ENCODE measurements around the gene C2orf69. TPM values are rescaled to one million over a fixed set of nuclear protein-coding genes. Genes with fewer than 3 reads are reported as not detected.

C2orf69 gene
- total RNA-seq, 1 experiment from 2014 or later: 8.2 TPM

DNA sequence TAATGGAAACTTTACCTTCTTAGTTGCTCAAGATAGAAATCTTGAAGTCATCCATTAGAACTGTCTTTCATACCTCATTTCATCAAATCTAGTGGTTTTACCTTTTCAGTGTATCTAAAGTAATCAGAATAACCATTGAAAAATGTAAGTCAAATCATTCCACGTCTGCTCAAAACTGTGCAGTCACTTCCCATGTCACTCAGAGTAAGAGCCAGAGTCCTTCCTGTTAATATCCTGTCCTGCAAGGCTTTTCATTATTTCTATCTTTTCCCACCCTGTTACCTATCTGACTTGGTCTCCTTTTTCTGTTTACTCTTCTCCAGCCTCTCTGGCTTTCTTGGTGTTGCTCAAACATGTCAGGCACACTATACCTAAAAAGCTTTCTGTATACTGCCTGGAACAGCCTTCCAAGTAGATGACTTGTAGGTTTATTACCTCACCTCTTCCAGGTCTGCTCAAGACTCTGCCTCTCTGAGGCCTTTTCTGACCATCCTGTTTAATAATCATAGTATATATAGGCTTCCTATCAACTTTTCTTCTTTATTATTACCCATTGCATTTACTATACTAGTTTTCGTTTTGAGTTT lies 3.4 kb downstream of the C2orf69 start:
- no peak for DNase-seq (ENCODE audit: low spot score)

DNA sequence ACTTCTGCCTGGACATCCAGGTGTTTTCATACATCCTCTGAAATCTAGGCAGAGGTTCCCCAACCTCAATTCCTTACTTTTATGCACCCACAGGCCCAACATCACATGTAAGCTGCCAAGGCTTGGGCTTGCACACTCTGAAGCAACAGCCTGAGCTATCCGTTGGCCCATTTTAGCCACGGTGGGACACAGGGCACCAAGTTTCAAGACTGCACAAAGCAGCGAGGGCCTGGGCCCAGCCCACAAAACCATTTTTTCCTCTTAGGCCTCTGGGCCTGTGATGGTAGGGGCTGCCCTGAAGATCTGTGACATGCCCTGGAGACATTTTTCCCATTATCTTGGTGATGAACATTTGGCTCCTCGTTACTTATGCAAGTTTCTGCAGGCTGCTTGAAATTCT lies 5.9 kb downstream of the C2orf69 start:
- no peak for DNase-seq (ENCODE audit: low spot score)

DNA sequence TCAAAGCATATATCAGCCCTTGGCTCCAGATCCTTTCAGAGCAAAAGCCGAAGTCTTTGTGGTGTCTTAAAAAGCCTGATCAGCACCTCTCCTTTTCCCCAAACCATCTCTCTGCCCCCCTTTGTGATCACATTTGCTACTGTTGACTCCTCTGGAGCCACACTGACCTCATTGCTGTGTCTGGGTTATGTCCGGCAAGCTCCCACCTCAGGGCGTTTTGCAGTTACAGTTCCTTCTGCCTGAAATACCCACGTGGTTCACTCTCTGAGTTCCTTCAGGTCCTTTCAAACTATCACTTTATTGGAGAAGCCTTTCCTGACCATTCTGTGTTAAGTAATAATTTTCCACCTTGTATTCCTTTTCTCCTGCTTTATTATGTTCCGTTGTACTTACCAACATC lies 11.8 kb downstream of the C2orf69 start:
- DNase-seq (ENCODE audit: low spot score): peak; percentile 29

DNA sequence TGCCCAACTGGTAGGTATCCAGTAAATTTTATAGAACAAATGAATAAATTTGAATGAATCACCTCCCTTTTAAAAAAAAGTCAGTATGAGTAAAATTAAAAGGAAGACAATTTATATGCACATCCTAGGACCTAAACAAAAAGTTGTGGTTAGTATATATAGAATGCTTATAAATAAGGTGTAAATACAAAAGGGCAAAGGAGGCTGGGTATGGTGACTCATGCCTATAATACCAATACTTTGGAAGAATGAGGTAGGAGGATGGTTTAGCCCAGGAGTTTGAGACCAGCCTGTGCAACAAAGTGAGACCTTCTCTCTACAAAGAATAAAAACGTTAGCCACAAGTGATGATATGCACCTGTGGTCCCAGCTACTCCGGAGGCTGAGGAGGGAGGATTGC lies 12.8 kb downstream of the C2orf69 start:
- no peak for DNase-seq (ENCODE audit: low spot score)

DNA sequence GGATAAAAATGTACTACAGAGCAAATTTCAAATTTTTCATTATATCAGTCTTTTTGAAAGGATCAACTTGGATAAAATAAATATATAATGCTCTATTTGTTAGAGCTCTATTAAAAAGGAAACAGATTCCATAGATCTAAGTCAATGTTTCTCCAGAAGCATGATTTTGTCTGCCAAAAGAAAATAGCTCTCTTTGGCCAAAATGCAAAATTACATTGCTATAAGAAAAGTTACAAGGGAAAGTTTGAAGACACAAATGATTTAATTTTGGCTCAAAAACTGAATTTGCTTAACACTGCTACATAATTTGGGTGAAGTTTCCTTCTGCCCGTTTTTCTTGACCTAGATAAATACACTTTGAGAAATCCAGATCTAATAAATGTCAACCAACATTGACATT lies 15.7 kb downstream of the C2orf69 start:
- no peak for DNase-seq (ENCODE audit: low spot score)

DNA sequence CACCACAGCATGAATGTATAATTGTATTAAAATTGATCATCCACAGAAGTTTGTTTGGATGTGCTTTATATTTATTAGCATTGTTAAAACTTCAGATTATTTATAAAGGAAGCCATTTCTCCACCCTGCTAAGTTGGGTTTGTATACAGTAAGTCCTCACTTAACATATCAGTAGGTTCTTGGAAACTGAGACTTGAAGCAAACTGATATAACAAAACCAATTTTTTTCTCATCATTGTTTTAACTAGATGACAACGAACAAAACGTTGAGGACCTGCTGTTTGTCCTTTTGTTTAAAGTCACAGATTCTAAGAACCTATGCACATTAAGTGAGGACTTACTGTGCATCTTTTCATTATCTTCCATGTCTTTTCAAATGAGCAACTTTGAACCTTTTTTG lies 17.1 kb downstream of the C2orf69 start:
- no peak for DNase-seq (ENCODE audit: low spot score)

DNA sequence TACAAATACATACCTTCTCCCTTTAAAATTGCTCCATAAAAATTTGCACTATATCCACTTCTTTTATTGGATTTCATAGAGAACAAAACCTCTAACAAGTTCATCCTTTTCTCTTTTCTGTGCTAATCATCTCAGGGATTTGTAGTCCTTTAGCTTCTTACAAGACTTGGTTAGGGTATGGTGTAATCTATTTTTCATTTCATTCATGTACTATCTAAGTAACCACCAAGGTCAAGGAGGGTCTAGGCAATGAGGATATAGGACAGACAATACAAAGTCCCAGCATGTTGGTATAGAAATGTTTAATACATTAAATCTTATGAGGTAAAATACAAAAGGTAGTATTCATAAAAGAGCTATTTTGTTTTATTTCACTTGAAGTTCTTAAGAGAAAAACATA lies 17.5 kb downstream of the C2orf69 start:
- no peak for DNase-seq (ENCODE audit: low spot score)

DNA sequence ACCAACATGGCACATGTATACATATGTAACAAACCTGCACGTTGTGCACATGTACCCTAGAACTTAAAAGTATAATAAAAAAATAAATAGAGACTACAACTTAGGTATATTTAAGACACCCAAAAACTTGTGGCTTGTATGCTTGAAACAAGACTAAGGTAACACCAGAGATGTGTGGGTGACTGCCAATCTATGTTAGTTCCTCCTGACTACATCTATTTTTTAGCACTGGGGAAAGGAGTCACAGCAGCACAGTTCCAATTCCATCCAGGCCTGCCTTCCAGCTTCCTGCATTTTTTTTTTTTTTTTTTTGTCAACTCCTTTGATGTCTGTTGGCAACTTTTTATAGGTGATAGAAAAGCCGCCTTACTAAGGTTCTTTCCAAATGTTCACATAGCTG lies 18.2 kb downstream of the C2orf69 start:
- no peak for DNase-seq (ENCODE audit: low spot score)

DNA sequence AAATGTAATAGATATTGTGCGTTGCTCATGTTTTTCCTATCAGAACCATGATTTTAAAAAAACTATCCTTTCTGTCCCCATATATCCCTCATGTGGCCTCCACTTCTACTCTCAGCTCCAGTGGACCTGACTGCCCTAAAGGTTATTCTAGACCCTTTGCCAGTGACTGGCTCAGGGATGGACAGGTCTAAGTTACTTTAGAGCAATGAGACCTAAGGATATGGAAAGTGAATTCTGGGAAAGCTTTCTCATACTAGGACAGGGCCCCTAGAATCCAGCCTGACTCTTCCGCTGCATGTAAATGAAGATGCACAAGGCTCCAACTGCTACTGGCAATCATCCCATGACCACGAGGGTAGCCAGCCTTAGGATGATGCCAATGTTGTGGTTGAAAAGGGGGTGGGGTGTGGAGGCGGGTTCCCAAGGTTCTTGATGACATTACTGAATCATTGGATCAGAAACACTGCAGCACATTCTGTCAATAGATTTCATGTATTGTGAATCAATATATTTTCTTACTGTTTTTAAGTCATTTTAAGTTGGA lies 21.3 kb downstream of the C2orf69 start:
- peak; percentile 19 for DNase-seq (ENCODE audit: low spot score)

DNA sequence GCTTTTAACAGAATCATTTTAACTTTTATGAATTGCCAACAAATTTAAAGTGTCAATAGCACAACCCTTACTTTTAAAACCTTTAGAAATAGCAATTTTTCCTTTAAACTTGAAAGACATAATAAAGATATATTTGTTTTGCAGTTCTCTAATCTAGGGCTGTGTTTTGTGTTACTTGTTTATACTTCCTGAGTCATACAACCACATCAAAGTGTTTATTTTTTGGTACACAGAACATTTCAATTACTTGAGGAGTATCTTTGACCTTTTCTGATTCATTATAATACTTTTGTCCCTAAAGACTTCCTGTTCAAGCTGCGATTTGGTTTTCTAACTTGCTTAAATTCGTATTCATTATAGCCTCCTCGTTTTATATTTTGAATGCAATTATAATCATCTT lies 22.4 kb downstream of the C2orf69 start:
- peak; percentile 22 for DNase-seq (ENCODE audit: low spot score)

DNA sequence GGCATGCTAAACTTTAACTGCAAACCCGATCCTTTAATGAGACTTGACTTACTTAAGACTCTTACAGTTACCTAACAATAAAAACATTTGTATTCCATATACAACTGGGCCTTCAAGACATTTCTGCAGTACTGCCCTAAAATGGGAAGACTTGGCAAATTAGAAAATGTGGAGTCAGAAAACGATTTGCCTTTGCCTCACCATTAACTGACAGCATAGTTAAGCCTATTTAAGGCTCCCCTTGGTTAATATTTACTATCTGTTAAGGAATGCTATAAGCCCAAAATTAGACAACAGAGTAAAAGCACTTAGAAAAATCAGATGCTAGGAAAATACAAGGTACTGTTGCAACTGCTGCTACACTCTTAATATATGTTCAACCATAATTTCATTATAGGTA lies 25.5 kb downstream of the C2orf69 start:
- no peak for DNase-seq (ENCODE audit: low spot score)

DNA sequence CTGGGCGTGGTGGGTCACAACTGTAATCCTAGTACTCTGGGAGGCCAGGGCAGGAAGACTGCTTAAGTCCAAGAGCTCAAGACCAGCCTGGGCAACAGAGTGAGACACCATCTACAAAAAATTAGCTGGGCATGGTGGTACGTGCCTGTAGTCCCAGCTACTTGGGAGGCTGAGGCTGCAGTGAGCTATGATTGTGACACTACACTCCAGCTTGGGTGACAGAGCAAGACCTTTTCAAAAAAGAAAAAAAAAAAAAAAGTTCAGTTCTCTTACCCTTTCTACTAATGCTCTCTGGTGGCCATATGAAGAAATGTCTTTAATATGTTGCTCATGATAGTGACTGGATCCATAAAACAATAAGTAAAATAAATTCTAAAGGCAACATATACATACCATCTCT lies 29.3 kb downstream of the C2orf69 start:
- DNase-seq (ENCODE audit: low spot score): peak; percentile 43

DNA sequence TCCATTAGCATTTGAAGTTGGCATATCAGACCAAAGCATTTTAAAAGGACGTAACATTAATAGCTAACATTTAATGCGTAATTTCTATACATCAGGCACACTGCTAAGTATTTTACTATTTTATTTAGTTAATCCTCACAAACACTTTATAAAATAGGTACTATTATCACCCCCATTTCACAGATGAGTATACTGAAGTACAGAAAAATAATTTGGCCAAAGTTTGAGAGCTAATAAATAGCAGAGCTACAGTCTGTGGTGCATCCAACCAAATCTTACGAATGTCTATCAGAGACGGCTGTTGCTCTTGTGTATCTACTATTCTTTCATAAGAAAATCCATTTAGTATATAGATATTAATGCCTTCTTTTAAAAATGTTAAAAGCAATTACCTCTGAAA lies 32.3 kb downstream of the C2orf69 start:
- DNase-seq (ENCODE audit: low spot score): no peak

DNA sequence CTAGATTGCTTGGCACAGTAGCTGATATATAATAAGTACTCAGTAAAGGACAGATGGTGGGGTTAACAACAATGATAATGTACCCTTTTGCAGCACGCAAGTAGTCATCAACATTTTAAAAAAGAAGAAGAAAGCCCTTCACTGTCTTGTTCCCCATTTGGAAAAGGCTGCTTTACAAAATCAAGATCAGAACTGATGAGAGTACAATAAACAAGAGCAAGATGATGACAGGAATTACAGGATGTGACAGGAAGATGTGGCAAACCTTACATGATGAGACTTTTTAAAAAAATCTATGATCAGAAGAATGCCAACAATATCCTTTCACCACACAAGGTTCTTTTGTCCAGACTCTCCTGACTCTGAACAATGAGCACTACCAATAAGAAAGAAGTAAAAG lies 35.1 kb downstream of the C2orf69 start:
- no peak for DNase-seq (ENCODE audit: low spot score)

DNA sequence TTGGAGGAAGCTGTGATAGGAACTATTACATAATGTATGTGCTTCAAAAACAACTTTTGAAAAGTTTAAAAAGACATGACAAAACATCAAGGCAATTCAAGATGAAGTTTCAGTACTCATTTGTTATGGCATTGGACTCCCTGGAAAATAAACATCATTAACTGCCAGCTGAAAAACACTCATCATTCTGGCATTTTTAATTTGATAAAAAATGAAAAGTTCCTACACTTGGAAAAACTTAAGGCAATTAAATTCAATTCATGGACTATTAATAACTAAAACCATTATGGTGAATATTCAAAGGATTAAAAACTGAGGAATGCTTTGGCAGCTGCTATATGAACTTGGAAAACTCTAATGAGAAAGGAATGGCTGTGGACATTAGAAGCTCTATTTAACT lies 35.7 kb downstream of the C2orf69 start:
- no peak for DNase-seq (ENCODE audit: low spot score)

DNA sequence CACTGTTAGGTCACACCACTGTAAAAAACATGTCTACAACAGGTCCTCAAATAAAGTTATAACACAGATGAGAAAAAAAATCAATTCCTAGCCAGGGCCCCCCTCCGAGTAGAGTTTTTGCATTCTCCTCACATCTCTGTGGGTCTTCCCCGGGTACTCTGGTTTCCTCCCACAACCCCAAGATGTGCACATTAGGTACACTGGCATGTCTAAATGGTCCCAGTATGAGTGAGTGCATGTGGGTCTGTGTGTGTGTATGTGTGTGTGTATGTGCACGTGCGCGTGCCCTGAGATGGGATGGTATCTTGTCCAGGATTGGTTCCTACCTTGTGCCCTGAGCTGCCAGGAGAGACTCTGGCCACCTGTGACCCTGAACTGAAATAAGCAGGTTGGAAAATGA lies 39.3 kb downstream of the C2orf69 start:
- DNase-seq (ENCODE audit: low spot score): no peak

DNA sequence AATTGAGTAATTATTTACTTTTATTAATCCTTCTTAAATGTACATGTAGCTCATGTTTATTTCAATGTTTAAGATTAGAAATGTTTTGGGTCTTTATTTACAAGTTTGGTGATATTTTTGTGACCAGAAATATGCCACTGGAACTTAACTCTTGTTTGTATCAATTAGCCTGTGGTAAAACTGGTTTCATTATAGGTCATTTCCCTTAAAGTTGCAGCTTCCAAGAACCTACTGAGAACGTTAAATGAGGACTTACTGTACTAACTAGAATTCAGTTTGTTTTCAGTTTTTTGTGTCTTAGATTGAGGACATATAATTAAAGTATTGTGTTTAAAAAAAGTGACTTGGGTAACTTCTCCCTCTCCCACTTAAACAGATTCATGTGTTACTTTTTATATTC lies 39.9 kb downstream of the C2orf69 start:
- DNase-seq (ENCODE audit: low spot score): no peak

DNA sequence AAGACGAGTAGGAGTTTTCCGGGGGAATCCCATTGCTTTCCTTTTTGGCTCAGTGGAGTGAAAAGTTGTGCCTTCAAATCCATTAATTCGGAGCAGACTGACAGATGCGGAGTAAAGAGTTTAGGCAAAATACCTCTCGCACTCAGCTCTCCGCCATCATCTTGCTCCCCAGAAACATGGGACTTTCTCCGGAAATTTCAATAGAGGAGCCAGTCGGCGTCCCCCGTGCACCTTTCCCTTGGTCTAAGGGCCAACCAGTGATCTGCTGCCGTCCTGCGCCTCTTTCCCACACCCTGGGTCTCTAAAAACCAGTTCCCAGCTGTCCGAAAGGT lies 43.9 kb downstream of the C2orf69 start:
- DNase-seq (ENCODE audit: low spot score): no peak

DNA sequence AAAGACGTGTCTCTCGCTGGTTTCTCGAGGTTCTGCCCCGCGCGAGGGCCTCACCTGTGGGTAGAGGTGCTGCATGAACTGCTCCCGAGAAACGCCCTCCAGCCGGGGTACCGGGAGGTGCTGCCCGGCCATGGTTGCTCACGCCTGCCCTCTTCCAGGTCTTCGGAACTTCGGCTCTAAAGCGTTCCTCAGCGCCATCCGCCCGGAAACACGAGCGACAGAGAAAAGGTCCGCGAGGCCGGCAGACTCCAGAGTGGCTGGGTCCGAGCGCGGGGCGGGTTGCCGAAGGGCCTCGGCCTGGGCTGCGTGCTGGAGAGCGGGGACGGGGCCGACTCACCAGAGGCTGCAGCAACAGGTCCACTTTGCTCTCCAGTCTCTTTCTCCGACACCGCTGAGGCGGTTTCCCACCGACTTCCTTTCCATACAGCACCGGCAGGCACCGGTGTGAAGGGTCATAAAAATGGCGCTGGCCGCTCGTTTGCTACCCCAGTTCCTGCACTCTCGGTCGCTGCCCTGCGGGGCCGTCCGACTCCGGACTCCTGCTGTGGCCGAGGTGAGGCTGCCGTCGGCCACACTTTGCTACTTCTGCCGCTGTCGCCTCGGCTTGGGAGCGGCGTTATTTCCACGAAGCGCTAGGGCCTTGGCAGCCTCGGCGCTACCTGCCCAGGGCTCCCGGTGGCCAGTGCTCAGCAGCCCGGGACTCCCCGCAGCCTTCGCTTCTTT lies 44.4 kb downstream of the C2orf69 start, which contains the start of the genes MAIP1 and TYW5:
Gene MAIP1, plus strand, starts transcription at position 244 of the 723 bp plus-strand sequence. Its CDS starts 217 bp downstream, at position 461.
Gene TYW5, minus strand, starts transcription at position 153 of the 723 bp plus-strand sequence. Its CDS starts 21 bp downstream, at position 132.
- peak; percentile 76 for DNase-seq (ENCODE audit: low spot score)

DNA sequence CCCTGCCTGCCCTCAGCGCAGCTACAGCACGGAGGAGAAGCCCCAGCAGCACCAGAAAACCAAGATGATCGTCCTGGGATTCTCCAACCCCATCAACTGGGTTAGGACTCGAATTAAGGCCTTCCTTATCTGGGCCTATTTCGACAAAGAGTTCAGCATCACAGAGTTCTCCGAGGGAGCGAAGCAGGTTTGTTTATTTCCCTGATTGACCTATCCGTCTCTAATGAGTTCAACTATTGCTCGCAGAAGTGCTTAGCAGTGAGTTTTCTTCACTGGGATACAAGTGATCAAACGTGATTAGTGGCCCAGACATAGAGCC lies 44.9 kb downstream of the C2orf69 start:
- no peak for DNase-seq (ENCODE audit: low spot score)

DNA sequence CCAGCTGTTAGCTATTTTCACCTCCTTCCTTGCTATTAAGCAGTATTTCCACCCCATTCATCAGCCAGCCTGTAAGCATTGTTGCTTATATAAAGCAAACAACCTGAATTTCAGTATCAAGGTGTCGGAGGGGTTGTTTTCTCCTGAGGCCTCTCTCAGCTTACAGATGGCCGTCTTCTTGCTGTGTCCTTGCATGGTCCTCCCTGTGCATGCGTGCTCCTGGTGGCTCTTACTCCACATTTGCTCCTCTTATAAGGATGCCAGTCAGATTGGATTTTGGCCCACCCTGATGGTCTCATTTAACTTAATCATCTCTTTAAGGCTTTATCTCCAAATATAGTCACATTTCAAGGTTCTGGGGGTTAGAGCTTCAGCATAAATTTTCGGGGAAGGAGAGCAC lies 46.9 kb downstream of the C2orf69 start:
- DNase-seq (ENCODE audit: low spot score): no peak

DNA sequence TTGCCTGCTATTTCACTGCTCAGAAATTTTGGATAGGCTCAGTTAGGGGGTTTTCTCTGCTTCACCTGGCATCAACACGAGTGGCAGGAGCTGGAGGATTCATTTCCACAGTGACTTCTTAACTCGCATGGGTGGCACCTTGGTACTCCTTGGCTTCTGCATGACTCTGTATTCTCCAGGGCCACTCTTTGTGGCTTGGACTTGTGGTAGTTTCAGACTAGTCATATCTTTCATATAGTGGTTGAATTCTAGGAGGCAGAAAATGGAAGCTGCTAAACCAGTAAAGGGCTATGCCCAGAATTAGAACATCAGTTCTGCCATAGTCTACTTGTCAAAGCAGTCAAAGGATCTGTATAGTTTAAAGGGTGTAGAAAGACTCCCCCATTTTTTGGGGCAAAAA lies 51.1 kb downstream of the C2orf69 start:
- no peak for DNase-seq (ENCODE audit: low spot score)

DNA sequence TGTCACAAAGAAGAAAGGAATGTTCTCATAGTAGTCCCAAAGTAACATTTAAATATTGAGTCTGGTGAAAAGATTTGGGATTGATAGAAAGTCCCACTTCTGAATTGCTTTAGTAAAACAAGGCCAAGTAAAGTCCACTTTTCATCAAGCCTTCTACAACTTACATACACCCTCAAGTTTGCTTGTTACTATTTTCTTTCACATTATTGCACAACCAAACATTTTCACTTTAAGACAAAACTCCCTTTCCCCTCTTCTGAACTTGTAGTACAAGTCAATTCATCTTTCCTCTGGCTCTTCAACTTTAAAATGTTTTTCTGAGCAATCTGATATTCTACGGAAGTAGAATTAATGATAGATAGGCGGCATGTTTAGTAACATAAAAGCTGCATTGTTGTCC lies 55.3 kb downstream of the C2orf69 start:
- DNase-seq (ENCODE audit: low spot score): no peak

DNA sequence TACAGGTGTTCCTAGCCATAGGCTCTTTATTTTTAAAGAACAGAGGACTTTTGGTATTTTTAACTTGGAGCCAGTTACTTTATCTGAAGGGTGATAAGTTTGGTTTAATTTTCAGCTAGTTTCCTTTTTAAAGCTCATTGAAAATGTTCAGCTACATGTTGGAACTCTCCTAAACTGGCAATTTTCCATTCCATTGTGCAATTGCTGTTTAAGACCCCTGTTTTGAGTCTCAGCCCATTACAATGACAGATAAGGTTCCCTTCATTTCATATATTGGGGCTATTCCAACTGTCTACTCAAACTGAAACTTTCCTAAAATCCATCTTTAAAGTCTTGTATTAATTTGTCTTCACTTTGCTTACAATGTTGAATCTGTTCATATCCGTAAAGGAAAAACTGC lies 55.9 kb downstream of the C2orf69 start:
- no peak for DNase-seq (ENCODE audit: low spot score)
